Transverse colon (tissue), 3 donors: ENCODE measurements around the gene OLFM4.

Experiments used
- EP300 ChIP-seq: sonication (generic); formaldehyde crosslinking; IDR thresholded peaks from one replicate; pipeline ENCODE4 v1.6.1; 2017; ENCODE audit warnings: antibody characterized with exemption, low read depth
- POLR2A ChIP-seq: fragments of 450-650 bp; IDR thresholded peaks from one replicate; pipeline ENCODE4 v1.6.1; 2016; ENCODE audit warnings: antibody characterized with exemption, mild to moderate bottlenecking, moderate library complexity
- TF ChIP-seq, protein P1 (sequence below), 5 experiments: fragments of 200-600 bp in 3 of 5; fragments of 450-650 bp in 2 of 5; sonication (generic) in 3 of 5; IDR thresholded peaks; 1 replicate in 2 of 5; 2 replicates in 3 of 5; pipeline ENCODE4 v1.5.1; 2016 to 2017; ENCODE audit warnings: antibody characterized with exemption in 5 of 5, inconsistent platforms in 3 of 5, mild to moderate bottlenecking in 2 of 5, moderate library complexity in 1 of 5

DNA sequence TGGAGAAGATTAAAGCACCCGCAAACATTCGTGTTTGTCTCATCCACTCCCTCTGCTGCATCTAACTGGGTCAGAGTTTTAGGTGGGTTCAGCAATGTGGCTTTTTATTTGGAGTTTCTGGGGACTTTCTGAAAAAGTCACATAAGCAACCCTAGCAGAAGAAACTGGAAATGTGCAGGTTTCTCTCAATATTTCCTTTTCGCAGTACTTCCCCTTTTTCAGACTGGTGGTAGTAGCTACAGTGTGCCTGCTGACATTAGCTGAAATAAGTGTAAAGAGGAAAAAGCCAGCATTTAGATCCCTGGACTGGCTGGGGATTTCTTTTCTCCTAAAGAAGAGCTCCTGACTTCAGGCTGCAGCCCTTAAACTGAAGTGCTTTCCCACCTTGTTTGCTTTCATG is 15.9 kb upstream of the OLFM4 start:
- TF ChIP-seq, protein P1, sequence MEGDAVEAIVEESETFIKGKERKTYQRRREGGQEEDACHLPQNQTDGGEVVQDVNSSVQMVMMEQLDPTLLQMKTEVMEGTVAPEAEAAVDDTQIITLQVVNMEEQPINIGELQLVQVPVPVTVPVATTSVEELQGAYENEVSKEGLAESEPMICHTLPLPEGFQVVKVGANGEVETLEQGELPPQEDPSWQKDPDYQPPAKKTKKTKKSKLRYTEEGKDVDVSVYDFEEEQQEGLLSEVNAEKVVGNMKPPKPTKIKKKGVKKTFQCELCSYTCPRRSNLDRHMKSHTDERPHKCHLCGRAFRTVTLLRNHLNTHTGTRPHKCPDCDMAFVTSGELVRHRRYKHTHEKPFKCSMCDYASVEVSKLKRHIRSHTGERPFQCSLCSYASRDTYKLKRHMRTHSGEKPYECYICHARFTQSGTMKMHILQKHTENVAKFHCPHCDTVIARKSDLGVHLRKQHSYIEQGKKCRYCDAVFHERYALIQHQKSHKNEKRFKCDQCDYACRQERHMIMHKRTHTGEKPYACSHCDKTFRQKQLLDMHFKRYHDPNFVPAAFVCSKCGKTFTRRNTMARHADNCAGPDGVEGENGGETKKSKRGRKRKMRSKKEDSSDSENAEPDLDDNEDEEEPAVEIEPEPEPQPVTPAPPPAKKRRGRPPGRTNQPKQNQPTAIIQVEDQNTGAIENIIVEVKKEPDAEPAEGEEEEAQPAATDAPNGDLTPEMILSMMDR (IDR thresholded peaks at IDR 0.05): no peak
- no peak for TF ChIP-seq POLR2A
- TF ChIP-seq EP300: no peak
